AG09309 (cell line): ENCODE measurements around the gene SASH1.

Experiments
- DNase-seq: peaks from one replicate; pipeline ENCODE4 v3.0.0-alpha.2; 2010; ENCODE audit warnings: low read depth
- H3K4me3 ChIP-seq: 2 replicates; pipeline ENCODE4 v1.5.1; 2011; ENCODE audit warnings: mild to moderate bottlenecking, low read depth, low read length, moderate library complexity; ENCODE audit not compliant: control insufficient read depth
- CTCF ChIP-seq: IDR thresholded peaks from 2 replicates; pipeline ENCODE4 v1.5.1; 2011; ENCODE audit warnings: mild to moderate bottlenecking, low read depth, low read length, inconsistent platforms; ENCODE audit not compliant: insufficient read depth, control insufficient read depth; ENCODE audit errors: missing control alignments

SASH1 gene

GRCh38 chr6:148526145-148526544 lies 183.5 kb downstream of the SASH1 start:
- no peak overlapping the region for H3K4me3 ChIP-seq
- no peak for TF ChIP-seq CTCF

GRCh38 chr6:148528292-148528691 lies 185.7 kb downstream of the SASH1 start:
- no peak for DNase-seq

More at GRCh38 chr6:148526145-148526544, 183.5 kb downstream of the SASH1 start:
- DNase-seq, result no peak

GRCh38 chr6:148529010-148529409 lies 186.4 kb downstream of the SASH1 start:
- no peak for DNase-seq
- no peak for TF ChIP-seq CTCF
- no peak overlapping the region for H3K4me3 ChIP-seq

More at GRCh38 chr6:148528292-148528691, 185.7 kb downstream of the SASH1 start:
- peak; percentile 35 for TF ChIP-seq CTCF
- H3K4me3 ChIP-seq, result no peak overlapping the region

- DNase-seq, result peak; percentile 81
- TF ChIP-seq CTCF, result no peak
- peak overlapping the region; percentile 3 for H3K4me3 ChIP-seq
These were observed 187.8 kb downstream of the SASH1 start for GRCh38 chr6:148530394-148530953.

GRCh38 chr6:148530976-148531375 lies 188.3 kb downstream of the SASH1 start:
- no peak for TF ChIP-seq CTCF
- no peak overlapping the region for H3K4me3 ChIP-seq
- no peak for DNase-seq

GRCh38 chr6:148532698-148533097 lies 190.1 kb downstream of the SASH1 start:
- no peak overlapping the region for H3K4me3 ChIP-seq
- DNase-seq, result no peak
- TF ChIP-seq CTCF, result no peak
